GM18909 (cell line): ENCODE data around the gene NHS.

Source experiments
- ATAC-seq: cut with Tn5 transposase; IDR thresholded peaks from one replicate; pipeline ENCODE4 v1.9.1; 2021; ENCODE audit warnings: mild to moderate bottlenecking; ENCODE audit not compliant: unreplicated experiment, poor library complexity

NHS gene

DNA sequence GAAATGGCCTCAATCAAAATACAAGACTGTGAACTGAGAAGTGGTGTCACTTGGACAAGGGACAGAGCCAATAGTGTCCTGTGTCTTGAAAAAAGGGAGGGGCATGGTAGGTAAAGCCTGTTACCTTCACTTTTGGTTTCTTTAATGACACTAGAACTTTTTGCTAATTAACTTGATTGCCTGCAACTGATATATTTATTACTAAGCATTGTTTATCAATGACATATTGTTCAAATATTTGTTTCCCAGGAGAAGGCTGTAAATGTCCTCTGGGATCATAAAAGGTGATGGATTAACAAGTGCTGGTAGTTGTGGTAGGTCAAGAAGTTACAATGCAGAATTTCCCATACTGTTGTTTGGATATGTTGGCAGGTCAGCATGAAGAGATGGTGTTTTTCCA, 268.5 kb downstream of the NHS start:
- ATAC-seq, result no peak

DNA sequence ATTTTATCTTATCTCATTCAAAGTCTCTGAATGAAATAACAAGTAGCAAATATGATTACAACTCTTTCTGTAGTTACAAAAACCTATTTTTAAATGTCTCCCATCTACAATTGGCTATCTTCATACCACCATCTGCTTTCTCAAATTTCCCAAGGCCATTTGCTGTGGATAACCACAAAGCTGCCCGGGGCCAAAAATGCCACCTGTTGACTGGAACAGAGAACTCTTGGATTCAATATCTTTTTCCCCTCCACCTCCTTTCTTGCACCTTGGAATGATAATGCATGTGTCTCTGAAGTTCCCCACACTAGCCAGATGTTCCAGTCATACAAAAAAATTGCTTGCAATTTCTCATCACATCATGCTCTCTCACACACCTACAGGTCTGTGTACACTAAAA, 269.0 kb downstream of the NHS start:
- ATAC-seq, result no peak

DNA sequence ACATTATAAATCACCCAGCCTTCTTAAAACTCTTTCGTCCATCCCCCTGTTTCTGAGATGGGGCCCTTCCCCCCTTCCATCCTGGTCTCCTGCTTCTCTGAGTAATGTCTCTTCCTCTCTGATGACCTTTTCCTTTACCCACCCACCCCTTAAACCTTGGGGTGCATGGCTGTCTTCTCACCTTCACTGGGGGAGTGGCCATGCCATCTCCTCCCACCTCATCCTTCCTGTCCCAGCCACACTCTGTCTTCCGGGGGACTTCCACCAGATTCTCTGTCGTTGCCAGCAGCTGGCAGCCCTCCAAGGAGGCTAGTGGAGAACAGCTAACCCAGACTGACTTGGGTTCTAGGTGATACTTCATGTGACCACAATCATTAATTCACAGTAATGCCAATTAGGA, 279.1 kb downstream of the NHS start:
- no peak for ATAC-seq

DNA sequence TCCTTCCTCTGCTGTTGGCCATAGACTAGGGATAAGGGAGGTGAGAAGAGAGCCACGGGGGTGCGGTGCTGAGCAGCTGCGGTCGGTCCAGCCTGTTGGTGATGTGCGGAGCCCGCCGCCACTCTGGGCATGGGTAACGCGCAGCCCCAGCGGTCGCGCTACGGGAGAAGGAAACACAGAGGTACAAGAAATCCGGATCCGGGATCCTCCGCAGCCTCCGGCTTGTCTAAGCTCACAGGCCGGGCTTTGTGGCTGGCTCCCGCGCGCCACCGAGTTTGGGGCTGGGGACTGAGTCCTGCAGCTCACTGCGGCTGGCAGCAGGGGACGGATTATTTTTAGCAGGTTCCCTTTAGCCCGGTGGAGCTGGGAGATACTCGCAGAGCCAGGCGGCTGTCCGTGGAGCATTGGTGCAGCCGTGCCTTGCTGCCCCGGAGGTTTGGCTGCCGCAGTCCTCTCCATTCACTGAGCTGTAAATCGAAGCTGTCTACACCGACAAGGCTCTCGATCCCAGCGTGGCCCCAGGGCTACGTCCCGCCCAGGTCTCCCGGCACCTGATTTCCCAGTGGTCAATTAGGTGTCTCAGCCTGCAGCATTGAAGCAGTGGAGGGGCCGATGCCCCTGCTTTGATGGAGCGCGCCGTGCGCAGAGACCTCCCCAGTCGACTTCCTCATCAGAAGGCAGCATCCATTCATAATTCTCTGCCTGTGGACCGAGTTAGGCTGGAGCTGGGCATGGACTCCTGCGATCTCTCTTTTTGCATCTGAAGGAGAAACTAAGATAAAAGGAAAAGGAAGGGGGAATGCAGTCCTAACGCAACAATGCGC, 280.4 kb downstream of the NHS start:
- ATAC-seq, result no peak

DNA sequence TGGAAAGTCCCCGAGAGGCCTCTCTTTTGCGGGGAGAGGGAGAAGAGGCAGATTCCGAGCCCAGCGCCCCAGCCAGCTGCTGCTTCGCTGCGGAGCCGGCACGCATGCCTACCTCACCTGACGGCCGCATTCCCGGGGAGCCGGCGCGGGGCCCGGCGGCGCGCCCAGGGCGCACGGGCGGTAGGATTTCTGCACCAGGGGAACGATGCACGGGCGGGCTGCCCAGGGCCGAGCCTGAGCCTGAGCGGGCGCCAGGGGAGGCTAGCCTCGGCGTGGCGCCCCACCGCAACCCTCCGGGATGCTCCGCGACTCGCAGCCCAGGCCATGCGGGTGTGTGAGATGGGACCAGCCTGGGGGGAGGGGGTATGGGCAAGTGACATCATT, 281.0 kb downstream of the NHS start:
- no peak for ATAC-seq

DNA sequence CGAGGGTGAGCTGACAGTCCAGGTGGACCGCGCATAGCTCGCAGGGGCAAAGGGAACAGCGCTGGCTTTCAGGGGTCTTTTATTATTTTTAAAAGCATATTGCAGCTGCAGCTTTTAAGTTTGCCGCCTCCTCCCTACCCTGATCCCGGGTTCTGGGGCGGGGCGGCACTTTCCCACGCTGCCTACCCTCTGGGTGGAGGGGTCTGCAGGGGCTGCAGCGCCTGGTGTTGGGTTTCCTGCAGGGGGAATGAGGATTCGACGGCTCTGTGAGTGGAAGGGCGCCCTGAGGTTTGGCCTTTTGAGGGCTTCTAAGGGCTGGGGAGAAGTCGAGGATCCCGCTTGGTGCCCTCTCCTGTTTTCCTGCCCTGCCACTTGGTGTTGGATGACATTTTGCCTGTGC, 281.6 kb downstream of the NHS start:
- ATAC-seq, result no peak

DNA sequence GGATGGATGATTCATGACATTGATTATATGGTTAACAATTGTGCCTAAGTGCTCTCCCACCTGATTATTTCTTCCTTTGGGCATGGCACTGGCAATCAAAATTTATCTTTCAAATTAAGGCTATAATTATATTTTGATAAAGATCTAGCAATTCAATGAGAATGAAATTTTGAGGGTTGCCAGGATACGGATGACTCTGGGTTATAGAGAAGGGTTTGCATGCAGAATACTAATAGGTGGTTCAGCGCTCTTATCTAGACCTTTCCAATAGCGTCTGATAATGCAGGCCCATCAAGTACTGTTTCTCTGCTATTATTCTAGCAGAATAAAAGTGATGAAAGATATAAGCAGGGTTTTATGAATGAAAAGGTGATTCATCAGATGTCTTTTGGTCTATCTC, 287.4 kb downstream of the NHS start:
- ATAC-seq, result no peak

DNA sequence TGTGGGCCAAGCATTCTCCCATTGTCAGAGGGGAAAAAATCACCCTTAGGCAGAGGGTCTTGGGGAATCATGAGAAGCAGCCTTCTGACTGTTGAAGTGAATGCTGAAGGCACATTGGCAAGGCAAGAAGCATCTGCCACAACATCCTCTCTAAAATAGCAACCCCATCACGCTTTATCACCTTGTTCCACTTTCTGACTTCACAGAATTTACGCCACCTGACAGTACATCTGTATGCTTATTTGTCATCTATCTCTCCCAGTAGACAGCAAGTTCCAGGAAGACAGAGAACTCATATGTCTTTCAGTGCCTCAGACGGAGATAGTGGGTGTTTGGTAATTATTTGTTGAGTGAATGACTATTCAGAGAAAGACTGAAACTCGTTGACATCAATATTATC, 293.9 kb downstream of the NHS start:
- ATAC-seq, result no peak

DNA sequence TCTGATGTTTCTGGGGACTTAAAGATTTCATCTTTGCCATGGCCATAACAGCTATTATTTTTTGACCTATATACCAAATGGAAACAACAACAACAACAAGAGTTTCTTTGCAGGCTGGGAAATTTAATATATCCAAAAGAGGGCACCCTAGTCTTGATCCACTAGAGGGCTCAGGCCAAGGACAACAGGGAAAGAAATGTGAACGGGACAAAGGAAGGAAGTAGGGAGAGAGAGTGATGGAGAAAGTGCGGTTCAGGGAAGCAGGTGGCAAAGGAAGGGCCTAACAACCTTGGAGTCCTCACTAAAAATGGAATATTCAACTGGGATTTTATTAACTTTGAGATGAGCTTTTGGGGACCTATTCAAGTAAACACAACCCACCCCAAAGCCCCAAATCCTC, 294.5 kb downstream of the NHS start:
- no peak for ATAC-seq

DNA sequence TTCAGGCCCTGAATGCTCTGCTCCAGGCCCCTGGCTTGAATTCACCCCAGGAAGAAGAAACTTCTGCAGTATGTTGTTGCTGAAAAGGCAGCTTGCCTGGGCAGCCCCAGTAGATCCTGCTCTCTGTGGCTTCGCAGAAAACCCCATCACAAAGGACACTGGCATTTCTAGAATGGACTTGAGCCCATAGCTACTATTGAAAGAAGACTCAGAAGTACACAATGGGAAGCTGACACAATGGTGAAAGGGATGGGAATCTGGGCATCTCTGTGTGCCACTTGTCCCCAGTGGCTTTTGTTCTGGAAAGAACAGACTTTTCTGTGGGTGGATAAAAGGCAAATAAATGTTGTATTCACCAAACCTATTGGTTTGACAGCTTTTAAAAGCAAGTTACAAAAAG, 294.9 kb downstream of the NHS start:
- ATAC-seq, result no peak

DNA sequence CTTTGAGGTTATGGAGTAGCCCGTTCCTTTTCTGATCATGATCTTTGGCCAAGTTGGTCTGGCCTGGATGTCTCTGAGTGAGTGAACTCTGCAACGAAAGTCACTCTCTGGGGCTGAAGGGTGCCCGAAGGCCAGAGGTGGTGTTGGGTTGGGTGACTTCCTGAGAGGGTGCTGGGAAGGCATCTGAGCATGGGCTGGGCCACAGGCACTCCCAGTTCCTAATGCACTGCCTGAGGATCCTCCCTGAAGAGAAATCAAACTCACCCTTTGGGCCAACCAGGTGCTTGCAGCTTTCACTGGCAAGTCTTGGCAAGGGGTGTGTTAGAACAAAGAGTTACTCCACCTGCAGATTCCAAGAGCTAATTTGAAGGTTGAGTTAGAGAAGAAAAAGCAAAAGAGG, 295.9 kb downstream of the NHS start:
- no peak for ATAC-seq

DNA sequence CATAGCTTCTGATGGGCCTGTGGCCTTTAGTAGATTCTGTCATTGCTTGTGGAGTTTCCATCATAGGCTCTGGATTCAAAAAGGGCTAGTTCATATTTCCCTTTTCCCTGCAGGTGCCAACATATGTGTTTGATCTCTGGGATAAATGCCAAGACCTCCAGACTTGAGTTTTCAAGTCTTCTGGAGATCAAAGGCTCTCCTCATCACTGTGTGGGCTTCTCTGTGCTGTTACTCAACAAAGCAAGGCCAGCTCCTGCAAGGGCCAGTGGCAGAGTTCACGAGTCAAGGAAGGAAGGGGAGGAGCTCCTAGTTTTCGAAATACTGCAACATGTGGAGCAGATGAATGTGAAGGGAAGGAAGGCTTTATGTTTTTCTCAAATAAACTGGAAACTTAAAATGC, 299.6 kb downstream of the NHS start:
- no peak for ATAC-seq

DNA sequence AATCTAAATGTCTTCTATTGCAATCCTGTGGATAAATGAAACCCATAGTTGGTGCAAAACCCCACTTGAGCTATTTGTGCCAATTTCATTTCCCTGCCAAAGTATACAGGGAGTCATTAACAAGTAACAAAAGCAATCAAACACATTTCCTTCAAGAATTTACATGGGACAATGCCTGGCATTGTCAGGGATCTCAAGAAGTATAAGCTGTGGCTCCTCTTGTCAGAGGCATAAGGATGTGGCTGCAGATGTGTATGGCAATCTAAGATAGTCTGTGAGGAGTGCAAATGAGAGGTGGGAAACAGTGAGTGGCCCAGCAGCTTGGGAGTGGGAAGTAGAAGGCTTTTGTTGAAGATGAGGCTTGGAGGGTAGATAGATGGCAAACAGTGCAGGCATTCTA, 304.3 kb downstream of the NHS start:
- ATAC-seq, result no peak

DNA sequence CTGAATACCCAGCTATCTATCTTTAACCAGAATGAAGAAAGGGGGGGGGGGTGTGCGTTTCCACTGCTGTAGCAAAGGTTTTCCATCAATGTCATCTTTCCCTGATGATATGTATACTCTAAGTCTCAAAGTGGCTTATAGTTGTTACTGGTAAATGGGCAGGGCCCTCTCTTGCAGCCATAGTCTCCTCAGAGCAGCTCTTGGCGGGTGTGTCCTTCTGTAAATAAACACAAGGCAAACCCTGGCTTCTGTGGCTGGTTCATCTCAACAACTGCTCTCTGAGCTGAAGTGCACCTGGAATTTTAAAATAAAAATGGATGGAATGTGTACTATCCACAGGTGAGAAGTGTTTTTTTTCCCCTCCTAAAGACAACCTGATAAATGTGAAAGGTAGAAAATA, 304.8 kb downstream of the NHS start:
- no peak for ATAC-seq

DNA sequence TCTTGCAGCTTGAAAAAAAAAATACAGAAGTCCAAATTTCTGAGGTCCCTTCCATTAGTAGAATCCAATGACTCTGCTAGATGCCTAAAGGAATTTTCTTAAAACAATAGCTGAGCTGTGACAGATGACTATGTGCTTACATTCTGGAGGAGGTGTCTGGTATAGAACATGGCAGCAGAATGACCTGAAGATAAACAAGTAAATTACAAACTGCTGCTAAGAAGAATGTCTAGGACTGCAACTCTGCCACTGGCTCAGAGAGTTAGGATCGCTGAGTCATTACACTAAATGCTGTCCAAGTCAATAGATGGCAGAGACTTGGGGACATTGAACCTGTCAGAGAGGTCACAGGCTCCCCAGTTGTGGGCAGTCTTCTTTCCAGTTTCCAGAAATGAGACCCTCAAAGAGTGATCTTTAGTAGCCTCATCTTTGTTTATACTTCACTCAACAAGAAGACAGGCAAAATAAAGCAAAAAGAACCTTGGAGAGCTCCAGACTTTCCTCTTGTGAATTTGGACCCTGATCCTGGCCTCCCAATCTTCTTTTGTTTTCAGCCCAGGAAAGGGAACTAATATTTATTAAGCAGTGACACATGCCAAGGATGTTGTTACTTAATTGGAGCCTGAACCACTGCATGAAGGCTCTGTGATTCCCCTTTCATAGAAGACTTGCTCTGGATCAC, 305.9 kb downstream of the NHS start:
- no peak for ATAC-seq

DNA sequence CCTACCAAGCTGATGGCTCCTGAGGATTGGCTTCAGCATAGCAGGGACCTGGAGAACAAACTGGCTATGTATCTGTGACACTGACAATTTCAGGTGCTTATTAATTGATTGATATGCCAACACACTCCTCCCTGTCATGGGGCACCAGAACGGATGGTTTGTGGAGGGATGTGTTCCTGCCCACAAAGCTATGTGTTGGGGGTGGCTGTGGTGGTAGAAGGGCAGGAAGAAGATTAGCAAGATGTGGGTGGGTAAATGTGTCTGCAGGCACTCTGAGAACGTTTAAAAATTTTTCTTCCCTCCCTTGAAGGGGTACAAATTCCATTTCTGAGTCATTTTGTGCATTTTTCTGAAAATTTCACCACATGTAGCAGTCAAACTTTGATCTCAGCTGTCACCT, 307.3 kb downstream of the NHS start:
- ATAC-seq, result no peak

DNA sequence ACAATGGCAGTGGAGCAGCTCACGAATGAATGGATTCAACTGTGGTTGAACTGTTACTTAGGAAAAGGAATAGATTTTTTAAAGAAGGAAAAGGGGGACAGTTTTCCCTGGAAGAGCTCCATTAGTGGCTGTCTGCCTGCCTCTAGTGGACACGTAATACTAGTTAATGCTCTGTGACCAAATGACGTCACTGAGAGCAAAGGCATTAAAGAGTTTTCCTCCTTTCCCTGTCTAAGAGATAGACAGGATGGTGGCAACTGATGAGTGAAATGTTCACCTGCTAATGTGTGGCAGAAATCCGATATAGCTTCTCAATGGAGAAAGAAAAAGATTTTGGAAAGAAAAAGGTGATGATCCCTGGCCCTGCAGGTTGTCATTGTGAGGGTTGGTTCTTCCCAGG, 310.0 kb downstream of the NHS start:
- ATAC-seq, result no peak

DNA sequence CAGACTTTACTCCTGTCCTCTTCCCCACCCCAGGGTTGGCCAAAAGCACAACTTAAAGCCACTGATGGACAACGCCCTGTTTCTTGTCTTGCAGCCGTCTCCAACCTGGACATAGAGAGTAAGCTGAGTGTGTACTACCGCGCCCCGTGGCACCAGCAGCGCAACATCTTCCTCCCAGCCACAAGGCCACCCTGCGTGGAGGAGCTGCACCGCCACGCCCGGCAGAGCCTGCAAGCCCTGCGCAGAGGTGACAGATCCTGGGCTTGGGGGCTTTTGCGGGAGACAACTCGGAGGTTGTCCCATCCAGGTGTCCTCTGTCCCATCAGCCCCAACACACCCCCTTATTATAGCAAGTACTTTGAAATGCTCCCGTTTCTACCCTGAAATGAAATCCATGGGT, 312.6 kb downstream of the NHS start:
- no peak for ATAC-seq

DNA sequence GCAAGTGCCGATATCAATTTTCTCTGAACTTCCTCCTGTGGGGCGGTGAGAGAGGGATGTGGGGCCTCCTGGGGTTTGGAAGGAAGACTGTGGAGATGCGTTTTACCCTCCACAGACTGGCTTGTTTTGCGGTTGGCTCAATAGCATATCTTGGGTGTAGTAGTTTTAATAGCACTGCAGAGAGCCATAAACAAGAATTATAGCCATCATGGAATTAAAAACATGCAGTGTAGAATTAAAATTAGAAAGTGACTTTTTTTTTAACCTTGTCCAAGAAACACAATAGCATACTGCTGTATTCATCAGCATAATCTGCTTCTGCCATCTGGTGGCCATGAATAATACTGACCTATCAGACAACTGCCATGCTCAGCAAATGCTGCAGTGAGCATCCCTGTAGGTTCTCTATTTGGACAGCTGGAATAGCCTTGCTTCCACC, 315.0 kb downstream of the NHS start:
- peak; percentile 70 for ATAC-seq

DNA sequence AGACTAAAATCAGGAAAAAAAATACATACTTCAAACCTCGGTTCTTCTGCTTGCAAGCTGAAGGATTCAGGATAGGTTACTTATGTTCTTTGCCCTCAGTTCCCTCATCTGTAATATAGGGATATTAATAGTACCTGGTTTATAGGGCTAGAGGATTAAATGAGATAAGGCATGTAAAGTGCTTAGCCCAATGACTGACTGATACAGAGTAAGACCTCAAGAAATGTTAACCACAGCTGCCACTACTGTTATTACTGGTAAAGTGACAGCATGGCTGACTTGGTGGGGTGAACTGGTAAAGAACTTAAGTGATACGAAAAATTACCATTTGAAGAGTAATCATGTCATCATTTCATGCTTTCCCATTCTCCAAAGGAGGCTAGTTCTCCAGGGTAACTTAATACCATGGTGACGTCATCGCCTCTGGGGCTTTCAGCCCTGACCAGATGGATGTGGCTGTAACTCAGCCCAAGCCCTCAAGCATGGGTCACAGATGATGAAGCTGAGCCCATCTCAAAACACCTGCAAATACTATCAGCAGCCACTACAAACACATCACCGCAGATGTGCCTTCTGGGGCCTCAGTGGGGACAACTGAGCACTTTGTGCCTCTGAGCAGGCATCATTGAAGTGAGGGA, 317.8 kb downstream of the NHS start:
- ATAC-seq, result no peak

DNA sequence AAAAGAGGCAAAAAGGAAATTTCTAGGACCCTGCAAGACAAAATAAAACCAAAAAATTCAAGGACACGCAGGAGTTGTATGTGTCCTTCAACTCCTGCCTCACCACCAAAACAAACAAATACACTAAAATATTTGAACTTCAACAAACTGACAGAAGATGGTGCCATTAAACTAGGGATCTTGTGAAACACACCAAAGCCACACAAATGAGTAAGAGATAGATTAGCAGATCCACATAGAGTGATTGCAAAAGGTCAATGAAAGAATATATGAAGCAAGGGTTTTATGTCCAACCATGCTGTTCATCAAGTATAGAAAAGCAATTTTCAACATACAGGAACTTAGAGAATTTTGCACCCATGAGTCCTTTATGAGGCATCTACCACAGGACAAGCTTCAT, 322.2 kb downstream of the NHS start:
- ATAC-seq, result no peak

DNA sequence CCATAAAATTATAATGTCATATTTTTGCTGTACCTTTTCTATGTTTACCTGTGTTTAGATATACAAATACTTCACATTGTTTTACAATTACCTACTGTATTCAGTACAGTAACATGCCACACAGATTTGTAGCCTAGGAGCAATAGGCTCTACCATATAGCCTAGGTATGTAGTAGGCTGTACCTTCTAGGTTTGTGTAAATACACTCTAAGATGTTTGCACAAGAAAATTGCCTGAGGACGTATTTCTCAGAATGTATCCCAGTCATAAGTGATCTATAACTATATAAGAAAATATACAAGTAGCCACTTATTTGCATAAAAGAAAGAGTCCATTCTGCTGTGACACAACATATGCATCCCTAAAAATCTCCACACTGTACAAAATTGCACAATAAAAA, 326.0 kb downstream of the NHS start:
- no peak for ATAC-seq
